Liver (tissue), 9 donors: ENCODE results near the gene SCRN1. TPM values are rescaled to one million over a fixed set of nuclear protein-coding genes. Genes with fewer than 3 reads are reported as not detected.

Source experiments
- DNase-seq: peaks from one replicate; pipeline ENCODE4 v3.0.0-alpha.2; 2017; ENCODE audit warnings: low spot score
- H3K27ac ChIP-seq, 2 donors: one replicate each; pipeline ENCODE4 v1.7.0; 2013; ENCODE audit warnings: inconsistent platforms in 2 of 2, low read length in 2 of 2, control low read depth in 1 of 2, low read depth in 1 of 2, mild to moderate bottlenecking in 1 of 2
- H3K27me3 ChIP-seq, 4 donors: one replicate each; pipeline versions ENCODE4 v1.6.1 to v1.7.0; 2013; ENCODE audit warnings: low read length in 3 of 4, inconsistent platforms in 1 of 4, mild to moderate bottlenecking in 1 of 4, moderate library complexity in 1 of 4; ENCODE audit not compliant: control insufficient read depth in 4 of 4, insufficient read depth in 4 of 4
- H3K36me3 ChIP-seq, 4 donors: one replicate each; pipeline versions ENCODE4 v1.6.1 to v1.7.0; 2013; ENCODE audit warnings: low read length in 3 of 4, mild to moderate bottlenecking in 3 of 4, low read depth in 1 of 4, moderate library complexity in 1 of 4; ENCODE audit not compliant: control insufficient read depth in 4 of 4, insufficient read depth in 3 of 4
- H3K4me1 ChIP-seq, 4 donors: one replicate each; pipeline versions ENCODE4 v1.6.1 to v1.7.0; 2013; ENCODE audit warnings: low read length in 3 of 4, mild to moderate bottlenecking in 3 of 4, moderate library complexity in 1 of 4; ENCODE audit not compliant: control insufficient read depth in 4 of 4, insufficient read depth in 4 of 4
- H3K4me3 ChIP-seq, 3 donors: one replicate each; pipeline versions ENCODE4 v1.6.1 to v1.7.0; 2013; ENCODE audit warnings: low read length in 3 of 3, control low read depth in 1 of 3, low read depth in 1 of 3, mild to moderate bottlenecking in 1 of 3
- H3K9ac ChIP-seq, 2 donors: one replicate each; pipeline ENCODE4 v1.7.0; 2013; ENCODE audit warnings: low read length in 2 of 2, mild to moderate bottlenecking in 2 of 2, moderate library complexity in 2 of 2, control low read depth in 1 of 2, low read depth in 1 of 2
- H3K9me3 ChIP-seq, 4 donors: one replicate each; pipeline versions ENCODE4 v1.6.1 to v1.7.0; 2013; ENCODE audit warnings: low read length in 3 of 4; ENCODE audit not compliant: control insufficient read depth in 4 of 4
- CTCF ChIP-seq: fragments of 150-350 bp; IDR thresholded peaks from 2 replicates; pipeline ENCODE4 v1.5.1; 2017; ENCODE audit warnings: improper control_type of control experiment, low read depth, low read length; ENCODE audit not compliant: missing input control
- EGR1 ChIP-seq, 2 donors: IDR thresholded peaks; 2 replicates each; pipeline ENCODE4 v1.6.1; 2016 to 2018; ENCODE audit warnings: antibody characterized with exemption in 2 of 2, low read depth in 2 of 2
- HNF4A ChIP-seq, 2 donors: conservative IDR thresholded peaks; 2 replicates each; pipeline ENCODE4 v1.6.1; 2016; ENCODE audit warnings: antibody characterized with exemption in 2 of 2, mild to moderate bottlenecking in 2 of 2
- HNF4G ChIP-seq: IDR thresholded peaks from 2 replicates; pipeline ENCODE4 v1.6.1; 2016; ENCODE audit warnings: antibody characterized with exemption
- JUND ChIP-seq, 2 donors: IDR thresholded peaks; 2 replicates each; pipeline ENCODE4 v1.6.1; 2016; ENCODE audit warnings: antibody characterized with exemption in 2 of 2
- NR2F2 ChIP-seq: IDR thresholded peaks from 2 replicates; pipeline ENCODE4 v1.6.1; 2016; ENCODE audit warnings: antibody characterized with exemption
- RAD21 ChIP-seq, 2 donors: IDR thresholded peaks; 2 replicates each; pipeline ENCODE4 v1.6.1; 2016; ENCODE audit warnings: antibody characterized with exemption in 2 of 2, mild to moderate bottlenecking in 2 of 2
- RXRA ChIP-seq, 2 donors: IDR thresholded peaks; 2 replicates each; pipeline ENCODE4 v1.6.1; 2017 to 2018; ENCODE audit warnings: antibody characterized with exemption in 2 of 2, mild to moderate bottlenecking in 1 of 2
- YY1 ChIP-seq: IDR thresholded peaks from 2 replicates; pipeline ENCODE4 v1.6.1; 2016; ENCODE audit warnings: antibody characterized with exemption, mild to moderate bottlenecking
- WGBS: extraction: QIAGEN DNeasy Blood & Tissue Kit; methylation state at CpG from one replicate; pipeline ENCODE4 v1.1.7; 2013; 5-methylcytosine and 5-hydroxymethylcytosine counted together
- polyA plus RNA-seq, 2 donors: library from polyadenylated mRNA; stranded (reverse) in 1 of 2; unstranded in 1 of 2; fragments of 200-250 nt in 1 of 2; fragments of >200 nt in 1 of 2; fragmentation: Nextera tagmentation in 1 of 2; extraction: Ambion mirVana in 1 of 2; gene quantifications; one replicate each; pipeline versions ENCODE4 v1.2.1 to v1.2.3, GENCODE V29; 2013 to 2015
- total RNA-seq, 2 donors: library from RNA; depleted of rRNA; stranded (reverse); fragments of >200 nt; gene quantifications; one replicate each; pipeline ENCODE4 v1.2.3, GENCODE V29; 2014
- TF ChIP-seq, protein P1 (sequence below): IDR thresholded peaks from 2 replicates; pipeline ENCODE4 v1.6.1; 2016; ENCODE audit warnings: antibody characterized with exemption
- TF ChIP-seq, protein P2 (sequence below): IDR thresholded peaks from 2 replicates; pipeline ENCODE4 v1.6.1; 2016; ENCODE audit warnings: antibody characterized with exemption
- TF ChIP-seq, protein P3 (sequence below): IDR thresholded peaks from 2 replicates; pipeline ENCODE4 v1.6.1; 2016; ENCODE audit warnings: antibody characterized with exemption, mild to moderate bottlenecking
- donor health status: healthy.
- donor health status: healthy.
- donor health status: healthy.
- donor health status: healthy.
- donor health status: healthy.

The SCRN1 gene
- total and polyA plus RNA-seq, 4 donors: 1.1 to 4.1 (median 2.0) TPM

GRCh38 chr7:30029696-30030095, 40.1 kb upstream of the SCRN1 start:
- WGBS: 24% methylated on average over 6 of the region's 6 CpGs
- DNase-seq: no peak
- Histone ChIP-seq H3K27ac (no peak overlapping the region), H3K27me3 (no peaks in the 10 kb centered on the region), H3K36me3 (no peaks in the 10 kb centered on the region), H3K9ac (peak overlapping the region; percentile 34 to 72), H3K9me3 (no peaks in the 10 kb centered on the region), H3K4me1 (peaks cover 3 to 39% (median 28%) of the 10 kb centered on the region in 4 donors), H3K4me3 (peak overlapping the region in 2 of 3 donors; percentile 90 to 99)
- TF ChIP-seq EGR1 (IDR thresholded peaks at IDR 0.05; ENCODE audit: low read depth in 2 of 2): no peak
- no peak for TF ChIP-seq RAD21 (IDR thresholded peaks at IDR 0.05)
- TF ChIP-seq YY1: no peak
- no peak for TF ChIP-seq CTCF
- TF ChIP-seq, protein P1, sequence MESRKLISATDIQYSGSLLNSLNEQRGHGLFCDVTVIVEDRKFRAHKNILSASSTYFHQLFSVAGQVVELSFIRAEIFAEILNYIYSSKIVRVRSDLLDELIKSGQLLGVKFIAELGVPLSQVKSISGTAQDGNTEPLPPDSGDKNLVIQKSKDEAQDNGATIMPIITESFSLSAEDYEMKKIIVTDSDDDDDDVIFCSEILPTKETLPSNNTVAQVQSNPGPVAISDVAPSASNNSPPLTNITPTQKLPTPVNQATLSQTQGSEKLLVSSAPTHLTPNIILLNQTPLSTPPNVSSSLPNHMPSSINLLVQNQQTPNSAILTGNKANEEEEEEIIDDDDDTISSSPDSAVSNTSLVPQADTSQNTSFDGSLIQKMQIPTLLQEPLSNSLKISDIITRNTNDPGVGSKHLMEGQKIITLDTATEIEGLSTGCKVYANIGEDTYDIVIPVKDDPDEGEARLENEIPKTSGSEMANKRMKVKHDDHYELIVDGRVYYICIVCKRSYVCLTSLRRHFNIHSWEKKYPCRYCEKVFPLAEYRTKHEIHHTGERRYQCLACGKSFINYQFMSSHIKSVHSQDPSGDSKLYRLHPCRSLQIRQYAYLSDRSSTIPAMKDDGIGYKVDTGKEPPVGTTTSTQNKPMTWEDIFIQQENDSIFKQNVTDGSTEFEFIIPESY: no peak
- no peak for TF ChIP-seq HNF4G
- no peak for TF ChIP-seq JUND (IDR thresholded peaks at IDR 0.05)

- Histone ChIP-seq H3K9me3 (no peaks in the 10 kb centered on the region), H3K27me3 (no peaks in the 10 kb centered on the region), H3K36me3 (no peaks in the 10 kb centered on the region), H3K4me3 (peak overlapping the region; percentile 89 to 99 (median 90)), H3K9ac (peak overlapping the region; percentile 72 to 88), H3K4me1 (peaks cover 3 to 36% (median 27%) of the 10 kb centered on the region in 4 donors), H3K27ac (peak overlapping the region; percentile 83 to 84)
- DNase-seq: no peak
- TF ChIP-seq CTCF (no peak), YY1 (no peak), RXRA (IDR thresholded peaks at IDR 0.05) (no peak), HNF4A (conservative IDR thresholded peaks at IDR 0.05) (peak; percentile 44 to 47), NR2F2 (no peak), JUND (IDR thresholded peaks at IDR 0.05) (no peak)
- TF ChIP-seq, protein P2, sequence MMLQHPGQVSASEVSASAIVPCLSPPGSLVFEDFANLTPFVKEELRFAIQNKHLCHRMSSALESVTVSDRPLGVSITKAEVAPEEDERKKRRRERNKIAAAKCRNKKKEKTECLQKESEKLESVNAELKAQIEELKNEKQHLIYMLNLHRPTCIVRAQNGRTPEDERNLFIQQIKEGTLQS: no peak
- TF ChIP-seq, protein P3, sequence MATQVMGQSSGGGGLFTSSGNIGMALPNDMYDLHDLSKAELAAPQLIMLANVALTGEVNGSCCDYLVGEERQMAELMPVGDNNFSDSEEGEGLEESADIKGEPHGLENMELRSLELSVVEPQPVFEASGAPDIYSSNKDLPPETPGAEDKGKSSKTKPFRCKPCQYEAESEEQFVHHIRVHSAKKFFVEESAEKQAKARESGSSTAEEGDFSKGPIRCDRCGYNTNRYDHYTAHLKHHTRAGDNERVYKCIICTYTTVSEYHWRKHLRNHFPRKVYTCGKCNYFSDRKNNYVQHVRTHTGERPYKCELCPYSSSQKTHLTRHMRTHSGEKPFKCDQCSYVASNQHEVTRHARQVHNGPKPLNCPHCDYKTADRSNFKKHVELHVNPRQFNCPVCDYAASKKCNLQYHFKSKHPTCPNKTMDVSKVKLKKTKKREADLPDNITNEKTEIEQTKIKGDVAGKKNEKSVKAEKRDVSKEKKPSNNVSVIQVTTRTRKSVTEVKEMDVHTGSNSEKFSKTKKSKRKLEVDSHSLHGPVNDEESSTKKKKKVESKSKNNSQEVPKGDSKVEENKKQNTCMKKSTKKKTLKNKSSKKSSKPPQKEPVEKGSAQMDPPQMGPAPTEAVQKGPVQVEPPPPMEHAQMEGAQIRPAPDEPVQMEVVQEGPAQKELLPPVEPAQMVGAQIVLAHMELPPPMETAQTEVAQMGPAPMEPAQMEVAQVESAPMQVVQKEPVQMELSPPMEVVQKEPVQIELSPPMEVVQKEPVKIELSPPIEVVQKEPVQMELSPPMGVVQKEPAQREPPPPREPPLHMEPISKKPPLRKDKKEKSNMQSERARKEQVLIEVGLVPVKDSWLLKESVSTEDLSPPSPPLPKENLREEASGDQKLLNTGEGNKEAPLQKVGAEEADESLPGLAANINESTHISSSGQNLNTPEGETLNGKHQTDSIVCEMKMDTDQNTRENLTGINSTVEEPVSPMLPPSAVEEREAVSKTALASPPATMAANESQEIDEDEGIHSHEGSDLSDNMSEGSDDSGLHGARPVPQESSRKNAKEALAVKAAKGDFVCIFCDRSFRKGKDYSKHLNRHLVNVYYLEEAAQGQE: no peak
- WGBS: under 1% methylated on average over 42 of the region's 42 CpGs
These were observed 39.4 kb upstream of the SCRN1 start for GRCh38 chr7:30028749-30029635.
